ENCODE measurements around the gene SLC25A33. TPM values are rescaled to one million over a fixed set of nuclear protein-coding genes. Genes with fewer than 3 reads are reported as not detected.
A peak's percentile ranks its signal among the peaks of the same experiment; 100 is the strongest.

SLC25A33 gene, protein sequence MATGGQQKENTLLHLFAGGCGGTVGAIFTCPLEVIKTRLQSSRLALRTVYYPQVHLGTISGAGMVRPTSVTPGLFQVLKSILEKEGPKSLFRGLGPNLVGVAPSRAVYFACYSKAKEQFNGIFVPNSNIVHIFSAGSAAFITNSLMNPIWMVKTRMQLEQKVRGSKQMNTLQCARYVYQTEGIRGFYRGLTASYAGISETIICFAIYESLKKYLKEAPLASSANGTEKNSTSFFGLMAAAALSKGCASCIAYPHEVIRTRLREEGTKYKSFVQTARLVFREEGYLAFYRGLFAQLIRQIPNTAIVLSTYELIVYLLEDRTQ
- total RNA-seq (2022) (6.5 and 8.1 TPM in 2 replicates), Bru-seq, nascent RNA (percentile 71 among the genes with signal in this experiment), BruChase-seq, experiment 1, labeled RNA remaining after a 6-hour chase (percentile 54 among the genes with signal in this experiment), BruChase-seq, experiment 2, labeled RNA remaining after a 2-hour chase (percentile 54 among the genes with signal in this experiment)
- long read RNA-seq, transcript SLC25A33-201 (7 exons, 3,854 nt), result major isoform, 27 of 31 reads
- long read RNA-seq, partial matches to known transcripts, result 0 of 31 reads
- long read RNA-seq, other reads (novel, unspliced or antisense), result 4 of 31 reads

DNA sequence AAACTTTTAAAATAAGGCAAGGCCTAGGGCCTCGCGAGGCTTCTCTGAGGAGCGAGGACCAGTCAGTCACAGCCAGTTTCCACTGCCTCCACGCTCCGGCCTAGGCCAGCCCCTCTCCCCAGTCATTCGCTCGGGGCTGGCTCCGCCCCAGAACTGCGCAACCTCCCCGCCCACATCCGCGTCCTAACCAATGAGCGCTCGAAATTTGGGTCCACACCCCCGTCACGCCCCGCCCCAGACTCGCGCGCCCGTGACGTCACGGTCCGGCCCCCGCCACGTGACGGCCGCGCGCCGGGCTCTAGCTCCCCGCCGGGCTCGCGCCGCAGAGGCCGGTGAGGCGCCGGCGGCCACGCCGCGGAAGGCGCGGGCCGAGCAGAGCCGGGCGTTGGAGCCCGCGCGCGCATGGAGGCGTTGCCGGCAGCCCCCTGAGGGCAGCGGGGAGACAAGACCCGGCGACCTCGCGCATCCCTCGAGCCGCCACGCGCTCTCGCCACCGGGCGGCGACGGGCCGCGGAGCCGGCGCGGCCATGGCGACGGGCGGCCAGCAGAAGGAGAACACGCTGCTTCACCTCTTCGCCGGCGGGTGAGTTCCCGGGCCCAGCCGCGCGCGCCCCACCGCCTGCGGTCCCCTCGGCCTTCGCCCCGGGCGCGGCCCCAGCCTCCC, at the start of gene SLC25A33:
Gene SLC25A33 (plus strand): TSS at position 301 of the 664 bp plus-strand sequence. CDS start 227 bp downstream, at position 528.
- TF ChIP-seq, protein P1, sequence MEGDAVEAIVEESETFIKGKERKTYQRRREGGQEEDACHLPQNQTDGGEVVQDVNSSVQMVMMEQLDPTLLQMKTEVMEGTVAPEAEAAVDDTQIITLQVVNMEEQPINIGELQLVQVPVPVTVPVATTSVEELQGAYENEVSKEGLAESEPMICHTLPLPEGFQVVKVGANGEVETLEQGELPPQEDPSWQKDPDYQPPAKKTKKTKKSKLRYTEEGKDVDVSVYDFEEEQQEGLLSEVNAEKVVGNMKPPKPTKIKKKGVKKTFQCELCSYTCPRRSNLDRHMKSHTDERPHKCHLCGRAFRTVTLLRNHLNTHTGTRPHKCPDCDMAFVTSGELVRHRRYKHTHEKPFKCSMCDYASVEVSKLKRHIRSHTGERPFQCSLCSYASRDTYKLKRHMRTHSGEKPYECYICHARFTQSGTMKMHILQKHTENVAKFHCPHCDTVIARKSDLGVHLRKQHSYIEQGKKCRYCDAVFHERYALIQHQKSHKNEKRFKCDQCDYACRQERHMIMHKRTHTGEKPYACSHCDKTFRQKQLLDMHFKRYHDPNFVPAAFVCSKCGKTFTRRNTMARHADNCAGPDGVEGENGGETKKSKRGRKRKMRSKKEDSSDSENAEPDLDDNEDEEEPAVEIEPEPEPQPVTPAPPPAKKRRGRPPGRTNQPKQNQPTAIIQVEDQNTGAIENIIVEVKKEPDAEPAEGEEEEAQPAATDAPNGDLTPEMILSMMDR (IDR thresholded peaks at IDR 0.05; ENCODE audit: unreplicated experiment), result no peak
- ChIA-PET POLR2A (interaction anchor here (0.7 to 1.3 kb wide), 9 partner anchors 15 to 329 kb away, joined by 3 to 15 read pairs (median 3); no protein-coding TSS in a partner anchor), CTCF (interaction anchor here (0.9 kb wide), 1 partner anchor 15 kb away, joined by 3 read pairs; no protein-coding TSS in a partner anchor)
- Mint-ChIP-seq H3K27me3 (ENCODE audit: insufficient read depth, unreplicated experiment) (no peaks in the 10 kb centered on the region), H3K36me3 (ENCODE audit: insufficient read depth, unreplicated experiment) (no peaks in the 10 kb centered on the region), H3K27ac (ENCODE audit: low read depth, unreplicated experiment) (peak within 1 kb of the TSS; percentile 57), H3K4me1 (ENCODE audit: insufficient read depth, unreplicated experiment) (peaks cover 5% of the 10 kb centered on the region), H3K9me3 (ENCODE audit: unreplicated experiment) (no peaks in the 10 kb centered on the region), H3K4me3 (ENCODE audit: unreplicated experiment) (peak within 1 kb of the TSS; percentile 71)
- intact Hi-C loops (cut with micrococcal nuclease), result no loop called here
- DNase-seq (ENCODE audit: unreplicated experiment), result peak; percentile 97
- BruUV-seq (replicated peaks), result no TSS peak

DNA sequence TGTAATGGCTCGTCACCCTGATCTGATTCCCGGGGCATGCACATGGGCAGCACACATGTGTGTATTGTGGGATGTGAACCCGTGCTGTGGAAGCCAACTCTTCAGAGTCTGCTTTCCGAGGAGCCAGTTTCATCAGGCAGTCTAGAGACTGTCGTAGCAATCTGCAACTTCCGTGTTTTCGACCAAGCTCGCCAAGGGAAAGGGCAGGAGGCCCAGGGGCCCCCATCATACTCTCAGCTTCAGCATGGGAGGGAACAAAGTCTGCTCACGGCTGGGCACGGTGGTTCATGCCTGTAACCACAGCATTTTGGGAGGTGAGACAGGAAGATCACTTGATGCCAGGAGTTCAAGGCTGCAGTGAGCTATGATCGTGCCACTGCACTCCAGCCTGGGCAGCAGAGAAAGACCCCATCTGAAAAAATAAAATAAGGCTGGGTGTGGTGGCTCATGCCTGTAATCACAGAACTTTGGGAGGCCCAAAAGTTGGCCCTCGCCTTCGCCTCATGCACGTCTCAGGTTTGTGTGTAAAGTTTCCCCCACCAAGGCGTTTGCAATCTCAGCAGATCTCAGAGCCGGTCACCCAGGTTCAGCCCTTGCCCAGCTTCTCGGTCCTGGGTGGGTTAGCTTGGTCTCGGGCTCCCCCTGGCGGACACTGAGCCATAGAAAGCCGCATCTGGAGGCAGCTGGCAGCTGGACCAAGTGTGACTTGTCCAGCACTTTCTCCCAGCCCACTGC, 48.5 kb upstream of the SLC25A33 start:
- Mint-ChIP-seq H3K4me3 (ENCODE audit: unreplicated experiment) (no peak overlapping the region), H3K9me3 (ENCODE audit: unreplicated experiment) (no peaks in the 10 kb centered on the region), H3K27ac (ENCODE audit: low read depth, unreplicated experiment) (no peak overlapping the region), H3K4me1 (ENCODE audit: insufficient read depth, unreplicated experiment) (no peaks in the 10 kb centered on the region), H3K27me3 (ENCODE audit: insufficient read depth, unreplicated experiment) (peaks cover 5% of the 10 kb centered on the region), H3K36me3 (ENCODE audit: insufficient read depth, unreplicated experiment) (no peaks in the 10 kb centered on the region)
- TF ChIP-seq, protein P1 (IDR thresholded peaks at IDR 0.05; ENCODE audit: unreplicated experiment), result peak; percentile 92
- peak; percentile 82 for DNase-seq (ENCODE audit: unreplicated experiment)
- BruUV-seq (replicated peaks), result no TSS peak
- POLR2A ChIA-PET, result interaction anchor here (0.9 to 3.2 kb wide), 4 partner anchors 14 to 224 kb away, joined by 3 to 14 read pairs (median 6); no protein-coding TSS in a partner anchor
- intact Hi-C loops (cut with micrococcal nuclease), result loop anchor here (1.0 to 5.0 kb wide), 5 partner anchors 33 to 380 kb away; no protein-coding TSS in a partner anchor
- CTCF ChIA-PET, result interaction anchor here (0.5 to 3.8 kb wide), 35 partner anchors 12 to 572 kb away, joined by 3 to 22 read pairs (median 4); no protein-coding TSS in a partner anchor

DNA sequence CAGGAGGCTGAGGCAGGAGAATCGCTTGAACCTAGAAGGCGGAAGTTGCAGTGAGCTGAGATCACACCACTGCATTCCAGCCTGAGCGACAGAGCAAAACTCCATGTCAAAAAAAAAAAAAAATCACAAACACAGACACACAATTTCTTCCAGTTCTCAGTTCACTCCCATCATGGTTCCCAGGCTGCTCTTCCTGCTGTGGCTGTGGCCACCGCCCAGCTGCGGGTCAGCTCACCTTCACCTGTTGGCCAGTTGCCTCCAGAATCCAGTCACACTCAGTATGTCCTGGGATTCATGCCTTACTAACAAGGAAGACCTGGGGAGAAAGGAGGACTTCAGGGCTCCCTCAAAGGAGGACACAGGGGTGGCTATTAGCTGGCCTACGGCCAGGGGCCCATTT, 45.9 kb upstream of the SLC25A33 start:
- H3K36me3 Mint-ChIP-seq (ENCODE audit: insufficient read depth, unreplicated experiment), result no peaks in the 10 kb centered on the region
- H3K4me3 Mint-ChIP-seq (ENCODE audit: unreplicated experiment), result no peak overlapping the region
- intact Hi-C loops (cut with micrococcal nuclease), result loop anchor here (5.0 kb wide), 2 partner anchors 36 to 311 kb away; no protein-coding TSS in a partner anchor
- H3K27ac Mint-ChIP-seq (ENCODE audit: low read depth, unreplicated experiment), result no peak overlapping the region
- H3K27me3 Mint-ChIP-seq (ENCODE audit: insufficient read depth, unreplicated experiment), result no peaks in the 10 kb centered on the region
- no peaks in the 10 kb centered on the region for H3K9me3 Mint-ChIP-seq (ENCODE audit: unreplicated experiment)
- TF ChIP-seq, protein P1 (IDR thresholded peaks at IDR 0.05; ENCODE audit: unreplicated experiment), result no peak
- POLR2A ChIA-PET, result interaction anchor here (0.7 kb wide), 1 partner anchor 204 kb away, joined by 3 read pairs; no protein-coding TSS in a partner anchor
- H3K4me1 Mint-ChIP-seq (ENCODE audit: insufficient read depth, unreplicated experiment), result no peaks in the 10 kb centered on the region
- no peak for DNase-seq (ENCODE audit: unreplicated experiment)
- CTCF ChIA-PET, result interaction anchor here (0.7 to 4.3 kb wide), 6 partner anchors 80 to 633 kb away, joined by 3 to 53 read pairs (median 4); no protein-coding TSS in a partner anchor
- no TSS peak for BruUV-seq (replicated peaks)

Measured in MCF 10A (cell line).